ENCODE results near the gene ATF7. TPM values are rescaled to one million over a fixed set of nuclear protein-coding genes. Genes with fewer than 3 reads are reported as not detected.
A peak's percentile ranks its signal among the peaks of the same experiment; 100 is the strongest.

The ATF7 gene
- polyA plus RNA-seq, 3 donors: 21.7 to 27.9 (median 24.4) TPM

GRCh38 chr12:53603196-53603595 lies 23.0 kb downstream of the ATF7 start:
- H3K9me3 ChIP-seq (replicated peaks in 1 of 2; ENCODE audit: control insufficient read depth in 1 of 2, insufficient read depth in 1 of 2, low read length in 2 of 2): no peaks in the 10 kb centered on the region
- no peak overlapping the region for H3K4me3 Mint-ChIP-seq
- peaks cover 23% of the 10 kb centered on the region for H4K20me1 ChIP-seq (ENCODE audit: insufficient read depth, low read length)
- no peak overlapping the region for H3K4me2 ChIP-seq (replicated peaks; ENCODE audit: extremely low read depth, low read length, poor library complexity, severe bottlenecking)
- H3K4me1 Mint-ChIP-seq: peaks cover 36% of the 10 kb centered on the region
- no peak overlapping the region for H3K4me3 ChIP-seq (replicated peaks in 1 of 3; ENCODE audit: low read depth in 2 of 3, low read length in 3 of 3)
- peak overlapping the region in 1 of 2 donors; percentile 64 for H3K27ac ChIP-seq (ENCODE audit: low read depth in 1 of 2, low read length in 2 of 2)
- H3K4me1 ChIP-seq (ENCODE audit: control insufficient read depth in 1 of 2, insufficient read depth in 2 of 2, low read length in 2 of 2): peaks cover 25 to 29% of the 10 kb centered on the region in 2 donors
- DNase-seq: no peak
- no peaks in the 10 kb centered on the region for H3K27me3 Mint-ChIP-seq (ENCODE audit: low read depth in 3 of 3)
- peaks cover 21 to 23% of the 10 kb centered on the region in 2 donors for H3K36me3 Mint-ChIP-seq
- peaks cover 2 to 26% of the 10 kb centered on the region in 2 donors for H3K36me3 ChIP-seq (replicated peaks in 1 of 2; ENCODE audit: control insufficient read depth in 1 of 2, insufficient read depth in 2 of 2, low read length in 2 of 2)
- peak overlapping the region; percentile 20 to 87 (median 59) for H3K27ac Mint-ChIP-seq
- TF ChIP-seq CTCF (IDR thresholded peaks at IDR 0.05): no peak
- no peak overlapping the region for H3K9ac ChIP-seq (ENCODE audit: insufficient read depth, low read length, poor library complexity, severe bottlenecking)
- intact Hi-C loops (cut with micrococcal nuclease): loop anchor here in 1 of 2 donors (5.0 kb wide), 1 partner anchor 74 kb away; the partner anchor contains the start of gene ATP5MC2
- H3K9me3 Mint-ChIP-seq: no peaks in the 10 kb centered on the region
- no peak overlapping the region for H2AFZ ChIP-seq (ENCODE audit: insufficient read depth, low read depth, low read length, poor library complexity, severe bottlenecking)
- H3K27me3 ChIP-seq (ENCODE audit: control insufficient read depth in 2 of 2, insufficient read depth in 2 of 2, low read length in 2 of 2): no peaks in the 10 kb centered on the region
- peaks cover 77% of the 10 kb centered on the region for H3K79me2 ChIP-seq (ENCODE audit: insufficient read depth, low read length)

- Mint-ChIP-seq H3K36me3 (peaks cover 25 to 27% of the 10 kb centered on the region in 2 donors), H3K4me3 (peak overlapping the region; percentile 82 to 92), H3K27me3 (ENCODE audit: low read depth in 3 of 3) (no peaks in the 10 kb centered on the region), H3K4me1 (peaks cover 41% of the 10 kb centered on the region), H3K9me3 (no peaks in the 10 kb centered on the region), H3K27ac (peak overlapping the region in 4 of 7 donors; percentile 1 to 87 (median 47))
- peaks cover 23% of the 10 kb centered on the region for H4K20me1 ChIP-seq (ENCODE audit: insufficient read depth, low read length)
- peak overlapping the region in 1 of 2 donors; percentile 64 for H3K27ac ChIP-seq (ENCODE audit: low read depth in 1 of 2, low read length in 2 of 2)
- H3K27me3 ChIP-seq (ENCODE audit: control insufficient read depth in 2 of 2, insufficient read depth in 2 of 2, low read length in 2 of 2): no peaks in the 10 kb centered on the region
- DNase-seq: no peak
- H3K4me2 ChIP-seq (replicated peaks; ENCODE audit: extremely low read depth, low read length, poor library complexity, severe bottlenecking): peak overlapping the region; percentile 78
- H3K36me3 ChIP-seq (replicated peaks in 1 of 2; ENCODE audit: control insufficient read depth in 1 of 2, insufficient read depth in 2 of 2, low read length in 2 of 2): peaks cover 2 to 32% of the 10 kb centered on the region in 2 donors
- H3K4me3 ChIP-seq (replicated peaks in 1 of 3; ENCODE audit: low read depth in 2 of 3, low read length in 3 of 3): peak overlapping the region; percentile 25 to 75 (median 58)
- H2AFZ ChIP-seq (ENCODE audit: insufficient read depth, low read depth, low read length, poor library complexity, severe bottlenecking): peak overlapping the region; percentile 67
- intact Hi-C loops (cut with micrococcal nuclease): loop anchor here in 1 of 2 donors (5.0 kb wide), 1 partner anchor 75 kb away; the partner anchor contains the start of gene ATP5MC2
- TF ChIP-seq CTCF (IDR thresholded peaks at IDR 0.05): no peak
- peaks cover 25 to 29% of the 10 kb centered on the region in 2 donors for H3K4me1 ChIP-seq (ENCODE audit: control insufficient read depth in 1 of 2, insufficient read depth in 2 of 2, low read length in 2 of 2)
- H3K9me3 ChIP-seq (replicated peaks in 1 of 2; ENCODE audit: control insufficient read depth in 1 of 2, insufficient read depth in 1 of 2, low read length in 2 of 2): no peaks in the 10 kb centered on the region
- WGBS (ENCODE audit: insufficient coverage): 86% methylated on average over 1 of the region's 10 CpGs
- H3K79me2 ChIP-seq (ENCODE audit: insufficient read depth, low read length): peaks cover 75% of the 10 kb centered on the region
- peak overlapping the region; percentile 27 for H3K9ac ChIP-seq (ENCODE audit: insufficient read depth, low read length, poor library complexity, severe bottlenecking)
Observed at GRCh38 chr12:53602176-53602864, 23.9 kb downstream of the ATF7 start.

All from CD14-positive monocyte (primary cell).